Kidney (tissue), 14 donors: ENCODE results near the gene DCHS1. TPM values are rescaled to one million over a fixed set of nuclear protein-coding genes. Genes with fewer than 3 reads are reported as not detected.

Experiments used
- DNase-seq, 5 donors: peaks; one replicate each; pipeline ENCODE4 v3.0.0-alpha.2; 2013 to 2020
- FAIRE-seq: peaks from 2 replicates; lab custom pipeline; 2012; peaks lifted over from hg19 to GRCh38; lab: Jason Lieb, UNC
- H3K27ac ChIP-seq, 2 donors: one replicate each; pipeline ENCODE4 v1.7.0; 2013; ENCODE audit warnings: low read depth in 2 of 2, low read length in 2 of 2, inconsistent platforms in 1 of 2
- H3K27me3 ChIP-seq: one replicate; pipeline ENCODE4 v1.7.1; 2013; ENCODE audit warnings: low read length, inconsistent platforms; ENCODE audit not compliant: control insufficient read depth, insufficient read depth
- H3K36me3 ChIP-seq, 3 donors: one replicate each; pipeline versions ENCODE4 v1.7.0 to v1.7.1; 2013; ENCODE audit warnings: low read length in 3 of 3, control low read depth in 1 of 3, inconsistent platforms in 1 of 3; ENCODE audit not compliant: insufficient read depth in 3 of 3, control insufficient read depth in 2 of 3
- H3K4me1 ChIP-seq, 3 donors: one replicate each; pipeline versions ENCODE4 v1.7.0 to v1.7.1; 2013; ENCODE audit warnings: low read length in 3 of 3, inconsistent platforms in 1 of 3, low read depth in 1 of 3; ENCODE audit not compliant: control insufficient read depth in 2 of 3, insufficient read depth in 2 of 3
- H3K4me3 ChIP-seq, 3 donors: one replicate each; pipeline versions ENCODE4 v1.7.0 to v1.8.1; 2013; ENCODE audit warnings: low read length in 3 of 3, control low read depth in 1 of 3, inconsistent platforms in 1 of 3
- H3K9ac ChIP-seq, 3 donors: one replicate each; pipeline versions ENCODE4 v1.7.0 to v1.7.1; 2013; ENCODE audit warnings: low read length in 3 of 3, control low read depth in 1 of 3, inconsistent platforms in 1 of 3
- H3K9me3 ChIP-seq, 3 donors: one replicate each; pipeline versions ENCODE4 v1.7.0 to v1.7.1; 2013; ENCODE audit warnings: low read length in 3 of 3, control low read depth in 1 of 3, inconsistent platforms in 1 of 3; ENCODE audit not compliant: control insufficient read depth in 2 of 3, insufficient read depth in 1 of 3
- CTCF ChIP-seq: IDR thresholded peaks from 3 replicates; pipeline ENCODE4 v1.5.1; 2012; ENCODE audit warnings: mild to moderate bottlenecking, moderate library complexity, borderline replicate concordance; ENCODE audit not compliant: insufficient read depth; ENCODE audit errors: extremely low read depth
- intact Hi-C: fragments of 100-400 bp; cut with DNase I; formaldehyde crosslinking; loops from one replicate; pipeline ENCODE4 v1.11.1; 2022
- polyA plus RNA-seq: library from polyadenylated mRNA; stranded (reverse); fragments of 350-450 nt; fragmentation: Illumina TruSeq; extraction: RNeasy Lipid Tissue Mini Kit (QIAGEN cat#74804); gene quantifications from one replicate; pipeline ENCODE4 v1.2.3, GENCODE V29; 2014; ENCODE audit warnings: low read depth, low replicate concordance; ENCODE audit not compliant: insufficient read depth
- total RNA-seq: library from RNA; stranded (reverse); fragmentation: NEBNext Ultra II Directional; extraction: Animal tissue kit (Norgen Biotek cat#: 25700); gene quantifications from one replicate; pipeline ENCODE4 v1.2.1, GENCODE V29; 2021
- donor health status: control.
- donor health status: control.
- donor health status: control.
- donor health status: control.
- donor health status: control.
- donor health status: DM: yes; HTN: yes; CAD: no.
- donor health status: Normal renal cell carcinoma (clear cell type).

The DCHS1 gene
- total and polyA plus RNA-seq, 2 donors from 2014 or later, result 2.4 to 17.0 TPM

GRCh38 chr11:6628526-6628925 lies 27.1 kb downstream of the DCHS1 start:
- Histone ChIP-seq H3K4me1 (peaks cover 0 to 2% (median 0%) of the 10 kb centered on the region in 3 donors), H3K4me3 (no peak overlapping the region), H3K9me3 (no peaks in the 10 kb centered on the region), H3K27ac (no peak overlapping the region), H3K27me3 (no peaks in the 10 kb centered on the region), H3K36me3 (peaks cover 2 to 7% (median 6%) of the 10 kb centered on the region in 3 donors), H3K9ac (no peak overlapping the region)
- no peak for TF ChIP-seq CTCF
- intact Hi-C loops, result no loop called here
- no peak for DNase-seq
- no peak for FAIRE-seq

GRCh38 chr11:6627762-6628241 lies 27.8 kb downstream of the DCHS1 start:
- FAIRE-seq (no peak), DNase-seq (no peak)
- Histone ChIP-seq H3K36me3 (peaks cover 2 to 7% (median 6%) of the 10 kb centered on the region in 3 donors), H3K9ac (no peak overlapping the region), H3K4me1 (peaks cover 0 to 2% (median 0%) of the 10 kb centered on the region in 3 donors), H3K9me3 (no peaks in the 10 kb centered on the region), H3K27ac (no peak overlapping the region), H3K4me3 (no peak overlapping the region), H3K27me3 (no peaks in the 10 kb centered on the region)
- intact Hi-C loops, result no loop called here
- TF ChIP-seq CTCF, result no peak

- DNase-seq (peak in 1 of 5 donors; percentile 51), FAIRE-seq (no peak)
- Histone ChIP-seq H3K9ac (no peak overlapping the region), H3K27me3 (no peaks in the 10 kb centered on the region), H3K4me3 (no peak overlapping the region), H3K27ac (no peak overlapping the region), H3K9me3 (no peaks in the 10 kb centered on the region), H3K36me3 (peaks cover 2 to 7% (median 3%) of the 10 kb centered on the region in 3 donors), H3K4me1 (peaks cover 0 to 2% (median 0%) of the 10 kb centered on the region in 3 donors)
- no peak for TF ChIP-seq CTCF
- intact Hi-C loops, result no loop called here
Measured at GRCh38 chr11:6626971-6627761, 28.4 kb downstream of the DCHS1 start.
